CD14-positive monocyte (primary cell): Measurements from ENCODE around the gene AQP6. TPM values are rescaled to one million over a fixed set of nuclear protein-coding genes. Genes with fewer than 3 reads are reported as not detected.

Experiments used
- DNase-seq, 3 donors: peaks; one replicate each; pipeline ENCODE4 v3.0.0-alpha.2; 2011 to 2022
- H2AFZ ChIP-seq: 2 replicates; pipeline ENCODE4 v1.6.0; 2012; ENCODE audit warnings: mild to moderate bottlenecking, low read depth, low read length, inconsistent platforms; ENCODE audit not compliant: insufficient read depth, poor library complexity, severe bottlenecking
- H3K27ac ChIP-seq, 2 donors: 1 replicate in 1 of 2; 2 replicates in 1 of 2; pipeline ENCODE4 v1.5.1; 2012 to 2013; ENCODE audit warnings: low read length in 2 of 2, control low read depth in 1 of 2, inconsistent platforms in 1 of 2, low read depth in 1 of 2, mild to moderate bottlenecking in 1 of 2
- H3K27me3 ChIP-seq, 2 donors: one replicate each; pipeline versions ENCODE4 v1.6.0 to v1.6.1; 2011 to 2013; ENCODE audit warnings: low read length in 2 of 2; ENCODE audit not compliant: control insufficient read depth in 2 of 2, insufficient read depth in 2 of 2
- H3K36me3 ChIP-seq, 2 donors: replicated peaks in 1 of 2; 1 replicate in 1 of 2; 2 replicates in 1 of 2; pipeline versions ENCODE4 v1.5.1 to v1.6.1; 2012 to 2013; ENCODE audit warnings: low read length in 2 of 2, control low read depth in 1 of 2, inconsistent platforms in 1 of 2, mild to moderate bottlenecking in 1 of 2; ENCODE audit not compliant: insufficient read depth in 2 of 2, control insufficient read depth in 1 of 2
- H3K4me1 ChIP-seq, 2 donors: 1 replicate in 1 of 2; 2 replicates in 1 of 2; pipeline versions ENCODE4 v1.5.1 to v1.6.1; 2012 to 2013; ENCODE audit warnings: low read length in 2 of 2, control low read depth in 1 of 2, inconsistent platforms in 1 of 2, mild to moderate bottlenecking in 1 of 2, moderate library complexity in 1 of 2; ENCODE audit not compliant: insufficient read depth in 2 of 2, control insufficient read depth in 1 of 2
- H3K4me2 ChIP-seq: replicated peaks from 2 replicates; pipeline ENCODE3; 2012; ENCODE audit warnings: low read length, moderate library complexity, mild to moderate bottlenecking; ENCODE audit not compliant: poor library complexity, severe bottlenecking; ENCODE audit errors: extremely low read depth
- H3K4me3 ChIP-seq, 3 experiments: fragments of 200-600 bp in 1 of 3; sonication (generic) in 1 of 3; replicated peaks in 1 of 3; 1 replicate in 2 of 3; 2 replicates in 1 of 3; pipeline ENCODE4 v1.5.1; 2011 to 2013; ENCODE audit warnings: low read length in 3 of 3, mild to moderate bottlenecking in 3 of 3, control low read depth in 2 of 3, low read depth in 2 of 3, inconsistent platforms in 1 of 3, moderate library complexity in 1 of 3
- H3K79me2 ChIP-seq: 2 replicates; pipeline ENCODE4 v1.6.0; 2012; ENCODE audit warnings: mild to moderate bottlenecking, control low read depth, inconsistent platforms, low read length, moderate library complexity; ENCODE audit not compliant: insufficient read depth
- H3K9ac ChIP-seq: 2 replicates; pipeline ENCODE4 v1.6.0; 2017; ENCODE audit warnings: low read length, mild to moderate bottlenecking; ENCODE audit not compliant: insufficient read depth, poor library complexity, severe bottlenecking
- H3K9me3 ChIP-seq, 2 donors: replicated peaks in 1 of 2; 1 replicate in 1 of 2; 2 replicates in 1 of 2; pipeline versions ENCODE4 v1.5.1 to v1.6.1; 2012 to 2013; ENCODE audit warnings: low read length in 2 of 2, control low read depth in 1 of 2; ENCODE audit not compliant: control insufficient read depth in 1 of 2, insufficient read depth in 1 of 2
- H4K20me1 ChIP-seq: 2 replicates; pipeline ENCODE4 v1.6.0; 2012; ENCODE audit warnings: mild to moderate bottlenecking, low read length, control low read depth, moderate library complexity; ENCODE audit not compliant: insufficient read depth
- H3K27ac Mint-ChIP-seq, 7 donors: one replicate each; pipeline ENCODE4 v1.8.0; 2020; ENCODE audit warnings: mild to moderate bottlenecking in 7 of 7, mixed read lengths in 7 of 7, moderate library complexity in 6 of 7, inconsistent platforms in 2 of 7
- H3K27me3 Mint-ChIP-seq, 3 donors: one replicate each; pipeline ENCODE4 v1.8.0; 2021 to 2022; ENCODE audit warnings: low read depth in 3 of 3, mild to moderate bottlenecking in 3 of 3, mixed read lengths in 3 of 3, moderate library complexity in 3 of 3, inconsistent platforms in 1 of 3
- H3K36me3 Mint-ChIP-seq, 2 donors: one replicate each; pipeline ENCODE4 v1.8.0; 2020; ENCODE audit warnings: mixed read lengths in 2 of 2, inconsistent platforms in 1 of 2, mild to moderate bottlenecking in 1 of 2
- H3K4me1 Mint-ChIP-seq: one replicate; pipeline ENCODE4 v1.8.0; 2020; ENCODE audit warnings: mild to moderate bottlenecking, mixed read lengths
- H3K4me3 Mint-ChIP-seq, 2 donors: one replicate each; pipeline ENCODE4 v1.8.0; 2020; ENCODE audit warnings: mild to moderate bottlenecking in 2 of 2, mixed read lengths in 2 of 2, moderate library complexity in 1 of 2
- H3K9me3 Mint-ChIP-seq, 7 donors: one replicate each; pipeline ENCODE4 v1.8.0; 2020 to 2022; ENCODE audit warnings: mixed read lengths in 7 of 7, mild to moderate bottlenecking in 6 of 7, moderate library complexity in 6 of 7, inconsistent platforms in 2 of 7
- CTCF ChIP-seq: fragments of 200-600 bp; IDR thresholded peaks from one replicate; pipeline ENCODE4 v1.8.0; 2022; ENCODE audit warnings: antibody characterized with exemption, mild to moderate bottlenecking
- WGBS: methylation state at CpG from one replicate; pipeline ENCODE4 v1.1.5; 2013; ENCODE audit warnings: missing lambda C conversion rate; ENCODE audit not compliant: insufficient coverage; 5-methylcytosine and 5-hydroxymethylcytosine counted together
- intact Hi-C, 2 donors: fragments of 100-400 bp; cut with micrococcal nuclease; formaldehyde crosslinking; loops; one replicate each; pipeline versions ENCODE4 v1.15.0 to v1.15.1; 2023
- polyA plus RNA-seq, 3 donors: library from polyadenylated mRNA; depleted of rRNA in 1 of 3; unstranded in 2 of 3; stranded (reverse) in 1 of 3; fragments of 300-500 nt in 2 of 3; fragments of >200 nt in 1 of 3; fragmentation: Illumina TruSeq in 2 of 3; gene quantifications; 1 replicate in 2 of 3; 2 replicates in 1 of 3; pipeline ENCODE4 v1.2.3, GENCODE V29; 2012 to 2021

AQP6 gene
- polyA plus RNA-seq, 3 donors, result 0.04 TPM; not detected in 2

GRCh38 chr12:50024227-50024626, 51.5 kb downstream of the AQP6 start:
- peaks cover 15 to 25% of the 10 kb centered on the region in 2 donors for H3K36me3 Mint-ChIP-seq
- H3K4me3 Mint-ChIP-seq, result peak overlapping the region in 1 of 2 donors; percentile 15
- WGBS, result no CpG with 5 or more reads among the region's 8 CpGs
- DNase-seq, result no peak
- H3K4me1 ChIP-seq, result peaks cover 14% of the 10 kb centered on the region in 2 donors
- H3K4me2 ChIP-seq, result peak overlapping the region; percentile 82
- TF ChIP-seq CTCF, result no peak
- no peaks in the 10 kb centered on the region for H3K9me3 Mint-ChIP-seq
- peaks cover 6 to 16% of the 10 kb centered on the region in 2 donors for H3K36me3 ChIP-seq
- H4K20me1 ChIP-seq, result no peaks in the 10 kb centered on the region
- peak overlapping the region in 3 of 7 donors; percentile 95 to 98 (median 97) for H3K27ac Mint-ChIP-seq
- intact Hi-C loops, result no loop called here
- H3K9me3 ChIP-seq, result no peaks in the 10 kb centered on the region
- no peak overlapping the region for H3K27ac ChIP-seq
- no peaks in the 10 kb centered on the region for H3K27me3 Mint-ChIP-seq
- no peak overlapping the region for H3K9ac ChIP-seq
- H3K4me1 Mint-ChIP-seq, result peaks cover 27% of the 10 kb centered on the region
- peak overlapping the region in 1 of 3 experiments; percentile 91 for H3K4me3 ChIP-seq
- H2AFZ ChIP-seq, result no peak overlapping the region
- peaks cover 62% of the 10 kb centered on the region for H3K79me2 ChIP-seq
- no peaks in the 10 kb centered on the region for H3K27me3 ChIP-seq

GRCh38 chr12:50024805-50025186, 52.0 kb downstream of the AQP6 start:
- Mint-ChIP-seq H3K4me1 (peaks cover 26% of the 10 kb centered on the region), H3K27ac (peak overlapping the region; percentile 94 to 98 (median 95)), H3K9me3 (no peaks in the 10 kb centered on the region), H3K36me3 (peaks cover 15 to 26% of the 10 kb centered on the region in 2 donors), H3K4me3 (peak overlapping the region; percentile 99 to 100), H3K27me3 (no peaks in the 10 kb centered on the region)
- H3K27me3 ChIP-seq, result no peaks in the 10 kb centered on the region
- peak overlapping the region in 1 of 2 donors; percentile 69 for H3K27ac ChIP-seq
- peak overlapping the region; percentile 60 for H3K9ac ChIP-seq
- DNase-seq, result no peak
- WGBS, result 0% methylated on average over 7 of the region's 16 CpGs
- H3K9me3 ChIP-seq, result no peaks in the 10 kb centered on the region
- H3K79me2 ChIP-seq, result peaks cover 56% of the 10 kb centered on the region
- peak overlapping the region; percentile 80 for H2AFZ ChIP-seq
- peaks cover 14% of the 10 kb centered on the region in 2 donors for H3K4me1 ChIP-seq
- H3K4me3 ChIP-seq, result peak overlapping the region; percentile 66 to 91 (median 82)
- no peak for TF ChIP-seq CTCF
- H3K36me3 ChIP-seq, result peaks cover 6 to 16% of the 10 kb centered on the region in 2 donors
- peak overlapping the region; percentile 82 for H3K4me2 ChIP-seq
- intact Hi-C loops, result no loop called here
- no peaks in the 10 kb centered on the region for H4K20me1 ChIP-seq
